Astrocyte (in vitro differentiated cells and primary cell): ENCODE data around the gene LRBA. TPM values are rescaled to one million over a fixed set of nuclear protein-coding genes. Genes with fewer than 3 reads are reported as not detected.

Experiments
- DNase-seq: peaks from one replicate; pipeline ENCODE4 v3.0.0-alpha.2; 2010; ENCODE audit warnings: low read depth
- FAIRE-seq: peaks from 2 replicates; lab custom pipeline; 2011; peaks lifted over from hg19 to GRCh38; lab: Jason Lieb, UNC
- H2AFZ ChIP-seq: 2 replicates; pipeline ENCODE4 v1.6.0; 2012; ENCODE audit warnings: low read depth, low read length, inconsistent platforms
- H3K27ac ChIP-seq: 2 replicates; pipeline ENCODE4 v1.5.1; 2011; ENCODE audit warnings: low read depth, low read length, inconsistent platforms
- H3K27me3 ChIP-seq: 2 replicates; pipeline ENCODE4 v1.6.0; 2011; ENCODE audit warnings: low read length, inconsistent platforms; ENCODE audit not compliant: insufficient read depth
- H3K36me3 ChIP-seq: 2 replicates; pipeline ENCODE4 v1.5.1; 2011; ENCODE audit warnings: low read length, inconsistent platforms; ENCODE audit not compliant: insufficient read depth
- H3K4me1 ChIP-seq: 2 replicates; pipeline ENCODE4 v1.5.1; 2011; ENCODE audit warnings: low read length, inconsistent platforms; ENCODE audit not compliant: insufficient read depth
- H3K4me2 ChIP-seq: 2 replicates; pipeline ENCODE4 v1.6.0; 2012; ENCODE audit warnings: low read length, inconsistent platforms
- H3K4me3 ChIP-seq: 2 replicates; pipeline ENCODE4 v1.5.1; 2011; ENCODE audit warnings: low read depth, mild to moderate bottlenecking, low read length, inconsistent platforms; ENCODE audit not compliant: insufficient read depth
- H3K79me2 ChIP-seq: 2 replicates; pipeline ENCODE4 v1.6.0; 2012; ENCODE audit warnings: mild to moderate bottlenecking, low read length, inconsistent platforms; ENCODE audit not compliant: insufficient read depth
- H3K9ac ChIP-seq: 2 replicates; pipeline ENCODE4 v1.6.0; 2012; ENCODE audit warnings: mild to moderate bottlenecking, low read length, inconsistent platforms
- H3K9me3 ChIP-seq: 2 replicates; pipeline ENCODE4 v1.5.1; 2012; ENCODE audit warnings: low read depth, mild to moderate bottlenecking, low read length, inconsistent platforms; ENCODE audit not compliant: insufficient read depth
- H4K20me1 ChIP-seq: 2 replicates; pipeline ENCODE4 v1.6.0; 2012; ENCODE audit warnings: low read length, inconsistent platforms; ENCODE audit not compliant: insufficient read depth
- H3K27ac Mint-ChIP-seq: one replicate; pipeline ENCODE4 v1.8.0; 2021; ENCODE audit warnings: mild to moderate bottlenecking, mixed read lengths; ENCODE audit not compliant: unreplicated experiment
- H3K27me3 Mint-ChIP-seq: one replicate; pipeline ENCODE4 v1.8.0; 2021; ENCODE audit warnings: low read depth, mixed read lengths; ENCODE audit not compliant: unreplicated experiment
- H3K36me3 Mint-ChIP-seq: one replicate; pipeline ENCODE4 v1.8.0; 2021; ENCODE audit warnings: low read depth, mixed read lengths; ENCODE audit not compliant: unreplicated experiment
- H3K4me1 Mint-ChIP-seq: one replicate; pipeline ENCODE4 v1.8.0; 2021; ENCODE audit warnings: low read depth, mixed read lengths; ENCODE audit not compliant: unreplicated experiment
- H3K4me3 Mint-ChIP-seq: one replicate; pipeline ENCODE4 v1.8.0; 2021; ENCODE audit warnings: mild to moderate bottlenecking, moderate library complexity, mixed read lengths; ENCODE audit not compliant: unreplicated experiment
- H3K9me3 Mint-ChIP-seq: one replicate; pipeline ENCODE4 v1.8.0; 2021; ENCODE audit warnings: mild to moderate bottlenecking, mixed read lengths; ENCODE audit not compliant: unreplicated experiment
- EZH2 ChIP-seq: IDR thresholded peaks from 2 replicates; pipeline ENCODE4 v1.6.1; 2012; ENCODE audit warnings: mild to moderate bottlenecking, low read length, inconsistent platforms; ENCODE audit not compliant: insufficient read depth
- total RNA-seq: library from RNA; stranded (reverse); gene quantifications from 2 replicates; pipeline ENCODE4 v1.2.1, GENCODE V29; 2021
- TF ChIP-seq, protein P1 (sequence below): IDR thresholded peaks from 2 replicates; pipeline ENCODE4 v1.5.1; 2011; ENCODE audit warnings: low read depth, mild to moderate bottlenecking, inconsistent platforms, low read length, moderate library complexity; ENCODE audit not compliant: insufficient read depth

Gene LRBA
- total RNA-seq, 1 donor from 2014 or later = 25.3 TPM

DNA sequence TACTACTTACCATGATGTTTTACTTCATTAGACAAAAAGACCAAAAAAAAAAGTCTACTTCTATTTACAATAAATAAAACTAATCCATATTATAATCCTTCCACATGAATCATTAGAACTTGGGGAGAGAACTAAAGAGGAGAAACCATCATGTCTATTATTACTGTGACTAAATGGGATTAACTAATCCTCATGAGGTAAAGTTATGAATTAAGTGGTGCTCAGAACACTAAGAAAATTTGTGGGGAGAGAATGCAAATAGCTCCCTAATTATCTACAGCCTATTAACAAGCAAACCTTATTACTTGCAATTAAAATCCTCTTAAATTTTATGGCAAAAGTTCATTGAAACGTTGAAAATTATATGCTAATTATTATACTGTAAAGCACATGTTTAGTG, 364.3 kb downstream of the LRBA start:
- Histone ChIP-seq H2AFZ (no peak overlapping the region), H3K79me2 (no peaks in the 10 kb centered on the region), H3K4me2 (no peak overlapping the region), H4K20me1 (no peaks in the 10 kb centered on the region), H3K36me3 (no peaks in the 10 kb centered on the region), H3K27ac (no peak overlapping the region), H3K9me3 (no peaks in the 10 kb centered on the region), H3K9ac (no peak overlapping the region), H3K4me3 (no peak overlapping the region), H3K4me1 (no peaks in the 10 kb centered on the region), H3K27me3 (no peaks in the 10 kb centered on the region)
- no peak overlapping the region for H3K27ac Mint-ChIP-seq
- no peak for TF ChIP-seq EZH2
- TF ChIP-seq, protein P1, sequence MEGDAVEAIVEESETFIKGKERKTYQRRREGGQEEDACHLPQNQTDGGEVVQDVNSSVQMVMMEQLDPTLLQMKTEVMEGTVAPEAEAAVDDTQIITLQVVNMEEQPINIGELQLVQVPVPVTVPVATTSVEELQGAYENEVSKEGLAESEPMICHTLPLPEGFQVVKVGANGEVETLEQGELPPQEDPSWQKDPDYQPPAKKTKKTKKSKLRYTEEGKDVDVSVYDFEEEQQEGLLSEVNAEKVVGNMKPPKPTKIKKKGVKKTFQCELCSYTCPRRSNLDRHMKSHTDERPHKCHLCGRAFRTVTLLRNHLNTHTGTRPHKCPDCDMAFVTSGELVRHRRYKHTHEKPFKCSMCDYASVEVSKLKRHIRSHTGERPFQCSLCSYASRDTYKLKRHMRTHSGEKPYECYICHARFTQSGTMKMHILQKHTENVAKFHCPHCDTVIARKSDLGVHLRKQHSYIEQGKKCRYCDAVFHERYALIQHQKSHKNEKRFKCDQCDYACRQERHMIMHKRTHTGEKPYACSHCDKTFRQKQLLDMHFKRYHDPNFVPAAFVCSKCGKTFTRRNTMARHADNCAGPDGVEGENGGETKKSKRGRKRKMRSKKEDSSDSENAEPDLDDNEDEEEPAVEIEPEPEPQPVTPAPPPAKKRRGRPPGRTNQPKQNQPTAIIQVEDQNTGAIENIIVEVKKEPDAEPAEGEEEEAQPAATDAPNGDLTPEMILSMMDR = no peak
- H3K4me1 Mint-ChIP-seq = no peaks in the 10 kb centered on the region
- no peak for DNase-seq
- H3K27me3 Mint-ChIP-seq = no peaks in the 10 kb centered on the region
- H3K4me3 Mint-ChIP-seq = no peak overlapping the region
- no peaks in the 10 kb centered on the region for H3K9me3 Mint-ChIP-seq
- no peak for FAIRE-seq
- H3K36me3 Mint-ChIP-seq = no peaks in the 10 kb centered on the region

DNA sequence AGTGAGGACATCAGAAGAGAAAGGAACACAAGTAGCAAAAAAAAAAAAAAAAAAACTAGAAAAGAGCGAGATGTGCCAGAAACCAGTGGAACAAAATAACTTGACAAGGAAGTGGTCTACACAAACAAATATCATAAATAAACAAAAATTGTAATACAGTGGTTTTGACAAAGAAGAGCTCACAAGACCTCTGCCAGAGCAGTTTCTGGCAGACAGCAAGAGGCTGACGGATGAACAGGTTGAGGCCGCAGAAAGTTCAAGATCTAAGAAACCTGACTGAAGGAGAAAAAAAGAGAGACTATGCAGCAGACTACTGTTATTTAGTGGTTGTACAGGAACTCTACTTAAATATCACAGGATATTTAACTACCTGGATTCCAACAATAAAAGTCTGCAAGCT, 367.0 kb downstream of the LRBA start:
- FAIRE-seq (no peak), DNase-seq (no peak)
- no peak for TF ChIP-seq EZH2
- TF ChIP-seq, protein P1 = no peak
- Mint-ChIP-seq H3K27ac (no peak overlapping the region), H3K27me3 (no peaks in the 10 kb centered on the region), H3K9me3 (no peaks in the 10 kb centered on the region), H3K4me3 (no peak overlapping the region), H3K4me1 (no peaks in the 10 kb centered on the region), H3K36me3 (no peaks in the 10 kb centered on the region)
- Histone ChIP-seq H3K79me2 (no peaks in the 10 kb centered on the region), H2AFZ (no peak overlapping the region), H3K9ac (no peak overlapping the region), H3K36me3 (no peaks in the 10 kb centered on the region), H3K4me2 (no peak overlapping the region), H3K9me3 (no peaks in the 10 kb centered on the region), H3K4me3 (no peak overlapping the region), H3K27ac (no peak overlapping the region), H3K27me3 (no peaks in the 10 kb centered on the region), H4K20me1 (no peaks in the 10 kb centered on the region), H3K4me1 (no peaks in the 10 kb centered on the region)

DNA sequence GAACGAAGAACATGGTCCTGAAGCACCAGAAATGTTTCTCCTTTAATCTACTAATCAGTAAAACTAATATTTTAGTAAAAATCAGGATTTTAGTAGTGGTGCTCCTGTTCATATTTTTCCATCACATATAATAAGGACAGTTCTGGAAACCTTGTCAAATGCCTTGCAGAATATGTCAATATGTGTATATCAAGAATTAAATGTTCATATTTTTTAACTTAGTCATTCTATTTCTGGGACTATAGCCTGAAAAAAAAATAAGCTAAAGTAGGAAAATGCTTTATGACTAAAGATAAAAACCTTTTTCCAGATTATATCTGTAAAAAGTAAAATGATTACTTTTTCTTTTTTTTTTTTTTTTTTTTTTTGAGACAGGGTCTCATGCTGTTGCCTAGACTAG, 368.1 kb downstream of the LRBA start:
- H3K27ac ChIP-seq = no peak overlapping the region
- no peak overlapping the region for H3K27ac Mint-ChIP-seq
- no peak overlapping the region for H3K4me3 Mint-ChIP-seq
- no peaks in the 10 kb centered on the region for H3K36me3 ChIP-seq
- H3K79me2 ChIP-seq = no peaks in the 10 kb centered on the region
- H2AFZ ChIP-seq = no peak overlapping the region
- H3K4me2 ChIP-seq = no peak overlapping the region
- no peaks in the 10 kb centered on the region for H3K27me3 ChIP-seq
- H3K9me3 ChIP-seq = no peaks in the 10 kb centered on the region
- TF ChIP-seq, protein P1 = no peak
- no peak for TF ChIP-seq EZH2
- FAIRE-seq (no peak), DNase-seq (peak; percentile 23)
- H3K9ac ChIP-seq = no peak overlapping the region
- no peaks in the 10 kb centered on the region for H3K9me3 Mint-ChIP-seq
- no peaks in the 10 kb centered on the region for H4K20me1 ChIP-seq
- H3K4me1 Mint-ChIP-seq = no peaks in the 10 kb centered on the region
- H3K4me1 ChIP-seq = no peaks in the 10 kb centered on the region
- H3K27me3 Mint-ChIP-seq = no peaks in the 10 kb centered on the region
- no peaks in the 10 kb centered on the region for H3K36me3 Mint-ChIP-seq
- no peak overlapping the region for H3K4me3 ChIP-seq
